BLaER1 (cell line): Measurements from ENCODE around the gene EGFL7.

ENCODE experiments used
- H3K27ac ChIP-seq: shearing (Covaris generic); formaldehyde crosslinking; 2 replicates; pipeline ENCODE4 v1.8.1; 2022
- H3K27me3 ChIP-seq: shearing (Covaris generic); formaldehyde crosslinking; 2 replicates; pipeline ENCODE4 v1.8.1; 2022
- H3K36me3 ChIP-seq: shearing (Covaris generic); formaldehyde crosslinking; 2 replicates; pipeline ENCODE4 v1.8.1; 2022
- H3K4me1 ChIP-seq: shearing (Covaris generic); formaldehyde crosslinking; 2 replicates; pipeline ENCODE4 v1.8.1; 2022
- H3K4me2 ChIP-seq: shearing (Covaris generic); formaldehyde crosslinking; 2 replicates; pipeline ENCODE4 v1.8.1; 2022
- H3K4me3 ChIP-seq: shearing (Covaris generic); formaldehyde crosslinking; 2 replicates; pipeline ENCODE4 v1.8.1; 2022
- H3K9ac ChIP-seq: shearing (Covaris generic); formaldehyde crosslinking; 2 replicates; pipeline ENCODE4 v1.8.1; 2022
- H3K9me3 ChIP-seq: shearing (Covaris generic); formaldehyde crosslinking; 2 replicates; pipeline ENCODE4 v1.8.1; 2022
- H4K20me1 ChIP-seq: shearing (Covaris generic); formaldehyde crosslinking; 2 replicates; pipeline ENCODE4 v1.8.1; 2022
- Cebpa-rat ChIP-seq: shearing (Covaris generic); IDR thresholded peaks from 2 replicates; pipeline ENCODE4 v1.8.1; 2022

Gene EGFL7

DNA sequence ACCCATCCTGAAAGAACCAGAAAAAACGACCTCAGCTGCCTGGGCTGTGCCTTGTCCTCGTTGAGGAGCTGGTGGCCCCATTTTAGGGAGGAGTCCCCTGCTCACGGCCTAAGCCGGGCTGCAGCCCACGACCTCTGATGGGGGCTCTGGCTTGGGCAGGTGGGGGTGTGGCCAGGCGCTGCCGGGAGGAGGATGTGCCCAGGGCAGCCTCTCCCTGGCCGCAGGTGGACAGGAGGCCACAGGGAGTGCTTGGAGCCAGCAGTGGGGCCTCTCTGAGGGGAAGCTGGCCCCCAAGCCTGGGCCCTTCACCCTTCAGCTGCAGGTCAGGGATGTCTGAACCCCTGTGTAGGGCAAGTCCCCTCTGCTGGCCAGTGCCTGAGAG is 52.2 kb downstream of the EGFL7 start:
- Histone ChIP-seq H3K27ac (peak overlapping the region; percentile 92), H3K9ac (peak overlapping the region; percentile 93), H3K4me1 (peaks cover 86% of the 10 kb centered on the region), H3K36me3 (peaks cover 28% of the 10 kb centered on the region), H3K27me3 (no peaks in the 10 kb centered on the region), H3K4me3 (peak overlapping the region; percentile 94), H4K20me1 (peaks cover 67% of the 10 kb centered on the region), H3K9me3 (no peaks in the 10 kb centered on the region), H3K4me2 (peak overlapping the region; percentile 97)
- TF ChIP-seq Cebpa-rat: no peak

GRCh38 chr9:136717399-136717798 is 54.7 kb downstream of the EGFL7 start:
- H3K27ac ChIP-seq: no peak overlapping the region
- H3K9me3 ChIP-seq: no peaks in the 10 kb centered on the region
- H3K27me3 ChIP-seq: no peaks in the 10 kb centered on the region
- peaks cover 90% of the 10 kb centered on the region for H3K4me1 ChIP-seq
- TF ChIP-seq Cebpa-rat: no peak
- H4K20me1 ChIP-seq: peaks cover 92% of the 10 kb centered on the region
- peaks cover 52% of the 10 kb centered on the region for H3K36me3 ChIP-seq
- peak overlapping the region; percentile 86 for H3K4me2 ChIP-seq
- no peak overlapping the region for H3K4me3 ChIP-seq
- H3K9ac ChIP-seq: peak overlapping the region; percentile 50; the same call in 1 of the 2 replicates

- no peaks in the 10 kb centered on the region for H3K27me3 ChIP-seq
- peak overlapping the region; percentile 73 for H3K27ac ChIP-seq
- H3K4me2 ChIP-seq: peak overlapping the region; percentile 86
- no peaks in the 10 kb centered on the region for H3K9me3 ChIP-seq
- TF ChIP-seq Cebpa-rat: no peak
- H3K4me3 ChIP-seq: no peak overlapping the region
- peaks cover 98% of the 10 kb centered on the region for H3K4me1 ChIP-seq
- H3K36me3 ChIP-seq: peaks cover 64% of the 10 kb centered on the region
- H3K9ac ChIP-seq: 0 out of 2 replicates have a peak overlapping the region, but pooled peaks have one; percentile 38
- H4K20me1 ChIP-seq: peaks cover 100% of the 10 kb centered on the region
Observed at GRCh38 chr9:136718345-136719194, 55.9 kb downstream of the EGFL7 start.

DNA sequence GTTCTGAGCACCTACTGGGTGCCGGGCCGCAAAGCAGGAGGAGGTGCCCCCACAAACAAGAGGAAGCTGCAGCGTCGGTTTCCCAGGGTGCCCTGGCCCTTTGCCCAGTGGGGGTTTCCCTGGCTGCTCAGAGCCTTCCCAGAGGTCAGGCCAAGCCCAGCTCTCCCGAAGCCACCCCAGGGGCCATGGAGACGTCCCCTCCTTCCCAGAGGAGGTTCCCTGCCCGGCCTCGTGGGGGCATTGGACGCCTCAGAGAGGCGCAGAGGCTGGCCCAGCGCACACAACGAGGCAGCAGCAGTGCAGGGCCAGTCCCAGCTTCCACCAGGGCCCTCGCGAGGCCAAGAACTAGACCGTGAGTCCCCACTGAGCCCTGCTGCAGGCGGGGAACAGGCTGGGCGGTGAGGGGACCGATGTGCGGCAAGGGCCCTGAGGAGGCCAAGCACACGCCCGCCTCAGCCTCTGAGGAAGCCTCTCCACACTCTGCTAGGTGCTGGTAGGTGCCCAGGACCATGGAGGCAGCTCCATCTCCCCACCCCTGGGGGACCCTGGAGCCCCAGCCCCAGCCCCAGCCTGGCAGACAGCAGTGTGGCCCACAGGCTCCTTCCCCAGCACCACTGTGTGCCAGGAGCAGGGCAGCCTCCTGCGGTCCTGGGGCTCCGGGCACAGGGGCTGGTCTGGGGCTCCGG is 56.6 kb downstream of the EGFL7 start:
- Histone ChIP-seq H3K27me3 (no peaks in the 10 kb centered on the region), H3K36me3 (peaks cover 72% of the 10 kb centered on the region), H3K4me2 (peak overlapping the region; percentile 86), H3K9me3 (no peaks in the 10 kb centered on the region), H3K4me3 (no peak overlapping the region), H3K4me1 (peaks cover 98% of the 10 kb centered on the region), H4K20me1 (peaks cover 100% of the 10 kb centered on the region), H3K27ac (peak overlapping the region; percentile 73), H3K9ac (peak overlapping the region; percentile 53)
- TF ChIP-seq Cebpa-rat: no peak

GRCh38 chr9:136720251-136720897 is 57.7 kb downstream of the EGFL7 start:
- TF ChIP-seq Cebpa-rat: no peak
- no peak overlapping the region for H3K9ac ChIP-seq
- no peaks in the 10 kb centered on the region for H3K27me3 ChIP-seq
- no peaks in the 10 kb centered on the region for H3K9me3 ChIP-seq
- no peak overlapping the region for H3K4me3 ChIP-seq
- peaks cover 100% of the 10 kb centered on the region for H4K20me1 ChIP-seq
- H3K27ac ChIP-seq: peak overlapping the region; percentile 73
- peaks cover 76% of the 10 kb centered on the region for H3K36me3 ChIP-seq
- peak overlapping the region; percentile 86; the same call in 1 of the 2 replicates for H3K4me2 ChIP-seq
- peaks cover 98% of the 10 kb centered on the region for H3K4me1 ChIP-seq

- Histone ChIP-seq H3K9ac (no peak overlapping the region), H4K20me1 (peaks cover 100% of the 10 kb centered on the region), H3K4me1 (peaks cover 98% of the 10 kb centered on the region), H3K4me3 (no peak overlapping the region), H3K27ac (peak overlapping the region; percentile 57), H3K9me3 (no peaks in the 10 kb centered on the region), H3K4me2 (peak overlapping the region; percentile 86; the same call in 1 of the 2 replicates), H3K36me3 (peaks cover 76% of the 10 kb centered on the region), H3K27me3 (no peaks in the 10 kb centered on the region)
- TF ChIP-seq Cebpa-rat: no peak
Observed at GRCh38 chr9:136720898-136721338, 58.2 kb downstream of the EGFL7 start.

- H3K9ac ChIP-seq: no peak overlapping the region
- no peak overlapping the region for H3K27ac ChIP-seq
- no peak overlapping the region for H3K4me3 ChIP-seq
- H3K36me3 ChIP-seq: peaks cover 76% of the 10 kb centered on the region
- H4K20me1 ChIP-seq: peaks cover 100% of the 10 kb centered on the region
- no peaks in the 10 kb centered on the region for H3K9me3 ChIP-seq
- H3K27me3 ChIP-seq: no peaks in the 10 kb centered on the region
- TF ChIP-seq Cebpa-rat: no peak
- peak overlapping the region; percentile 86; the same call in 1 of the 2 replicates for H3K4me2 ChIP-seq
- peaks cover 98% of the 10 kb centered on the region for H3K4me1 ChIP-seq
Observed at GRCh38 chr9:136721339-136722092, 58.8 kb downstream of the EGFL7 start.
